Retinal pigment epithelial cell (primary cell): ENCODE data around the gene BOD1L2.

ENCODE experiments used
- DNase-seq: peaks from one replicate; pipeline ENCODE4 v3.0.0-alpha.2; 2010; ENCODE audit warnings: low read depth
- H3K4me3 ChIP-seq: 2 replicates; pipeline ENCODE4 v1.5.1; 2011; ENCODE audit warnings: mild to moderate bottlenecking, low read length, control low read depth, moderate library complexity
- TF ChIP-seq, protein P1 (sequence below): conservative IDR thresholded peaks from 2 replicates; pipeline ENCODE4 v1.5.1; 2011; ENCODE audit warnings: low read depth, low read length, control low read depth, inconsistent platforms

BOD1L2 gene

DNA sequence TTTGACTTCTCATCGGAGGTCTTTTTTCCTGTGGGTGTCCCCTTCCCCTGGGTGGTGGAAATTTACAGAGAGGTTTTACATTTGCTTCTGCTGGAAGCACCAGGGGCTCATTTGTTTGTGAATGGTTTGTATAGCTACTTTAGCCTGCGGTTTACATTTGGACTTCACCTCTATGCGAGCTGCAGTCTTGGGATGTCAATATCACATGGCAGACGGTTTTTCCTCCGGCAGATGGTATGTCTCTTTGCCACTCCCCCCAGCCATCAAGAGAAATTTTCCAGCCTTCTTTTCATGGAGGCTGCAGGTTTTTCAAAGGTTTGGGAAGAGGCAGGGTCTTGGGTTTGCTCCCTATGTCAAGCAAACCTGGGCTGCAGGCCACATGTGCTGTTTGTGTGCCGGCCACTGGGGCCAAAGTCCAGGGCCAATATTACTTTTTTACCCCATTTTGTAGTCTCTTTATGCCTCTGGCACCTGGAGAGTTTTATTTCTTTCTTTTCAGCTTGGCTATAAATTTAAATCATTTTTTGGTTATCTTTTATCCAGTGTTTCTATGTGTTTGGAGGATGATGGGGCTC is 23.9 kb upstream of the BOD1L2 start:
- TF ChIP-seq, protein P1, sequence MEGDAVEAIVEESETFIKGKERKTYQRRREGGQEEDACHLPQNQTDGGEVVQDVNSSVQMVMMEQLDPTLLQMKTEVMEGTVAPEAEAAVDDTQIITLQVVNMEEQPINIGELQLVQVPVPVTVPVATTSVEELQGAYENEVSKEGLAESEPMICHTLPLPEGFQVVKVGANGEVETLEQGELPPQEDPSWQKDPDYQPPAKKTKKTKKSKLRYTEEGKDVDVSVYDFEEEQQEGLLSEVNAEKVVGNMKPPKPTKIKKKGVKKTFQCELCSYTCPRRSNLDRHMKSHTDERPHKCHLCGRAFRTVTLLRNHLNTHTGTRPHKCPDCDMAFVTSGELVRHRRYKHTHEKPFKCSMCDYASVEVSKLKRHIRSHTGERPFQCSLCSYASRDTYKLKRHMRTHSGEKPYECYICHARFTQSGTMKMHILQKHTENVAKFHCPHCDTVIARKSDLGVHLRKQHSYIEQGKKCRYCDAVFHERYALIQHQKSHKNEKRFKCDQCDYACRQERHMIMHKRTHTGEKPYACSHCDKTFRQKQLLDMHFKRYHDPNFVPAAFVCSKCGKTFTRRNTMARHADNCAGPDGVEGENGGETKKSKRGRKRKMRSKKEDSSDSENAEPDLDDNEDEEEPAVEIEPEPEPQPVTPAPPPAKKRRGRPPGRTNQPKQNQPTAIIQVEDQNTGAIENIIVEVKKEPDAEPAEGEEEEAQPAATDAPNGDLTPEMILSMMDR: no peak
- no peak overlapping the region for H3K4me3 ChIP-seq
- no peak for DNase-seq

DNA sequence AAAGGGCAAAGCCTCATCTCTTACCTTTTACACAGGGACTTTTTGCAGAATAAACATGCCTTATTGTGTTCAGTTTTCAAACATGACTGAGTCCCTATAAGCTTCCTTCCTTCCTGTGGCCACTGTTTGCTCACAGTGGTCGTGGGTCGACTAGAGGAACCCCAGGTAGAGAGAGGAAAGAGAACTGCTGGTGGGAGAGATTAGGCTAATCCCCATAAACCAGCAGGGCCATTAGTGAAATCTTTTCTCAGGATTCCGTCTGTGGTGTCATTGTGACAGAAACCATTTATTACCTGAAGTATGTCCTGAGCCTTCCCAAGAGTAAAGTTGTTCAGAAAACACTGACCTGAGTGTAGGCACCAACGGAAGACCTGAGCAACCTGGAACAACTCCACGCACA is 21.3 kb upstream of the BOD1L2 start:
- H3K4me3 ChIP-seq: no peak overlapping the region
- no peak for DNase-seq
- TF ChIP-seq, protein P1: no peak

DNA sequence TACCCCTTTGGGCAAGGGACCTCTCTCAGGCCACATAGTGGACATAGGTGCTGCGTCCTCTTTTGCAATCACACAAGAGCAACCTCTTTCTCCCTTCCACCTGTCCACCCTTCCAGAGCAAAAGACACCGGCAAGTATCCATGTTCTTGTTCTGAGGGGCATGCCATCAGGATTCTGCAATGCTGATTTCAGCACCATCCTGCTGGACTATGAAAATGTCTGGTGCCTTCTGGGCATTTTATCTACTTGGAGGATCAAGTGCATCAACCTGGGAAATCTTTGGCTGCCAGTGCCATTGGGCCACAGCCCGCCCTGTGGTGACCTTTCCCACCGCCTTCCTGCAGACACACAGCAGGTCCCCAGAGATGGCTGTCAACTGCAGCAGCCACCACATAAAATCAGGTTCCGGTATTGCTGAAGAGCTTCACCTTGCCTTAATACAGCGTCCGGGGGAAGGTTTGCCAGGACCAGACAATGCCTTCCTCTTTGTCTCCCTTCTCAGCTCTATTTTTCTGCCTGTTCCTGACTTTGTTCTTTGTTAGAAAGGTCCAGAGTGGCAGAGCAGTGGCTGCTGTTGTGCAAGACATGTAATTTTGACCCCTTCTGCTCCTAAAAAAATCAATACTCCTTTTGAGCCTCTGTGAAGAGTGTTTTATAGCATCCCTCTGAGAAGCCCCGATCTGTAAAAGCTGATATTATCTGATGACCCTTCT is 18.5 kb upstream of the BOD1L2 start:
- no peak for DNase-seq
- H3K4me3 ChIP-seq: no peak overlapping the region
- TF ChIP-seq, protein P1: no peak

DNA sequence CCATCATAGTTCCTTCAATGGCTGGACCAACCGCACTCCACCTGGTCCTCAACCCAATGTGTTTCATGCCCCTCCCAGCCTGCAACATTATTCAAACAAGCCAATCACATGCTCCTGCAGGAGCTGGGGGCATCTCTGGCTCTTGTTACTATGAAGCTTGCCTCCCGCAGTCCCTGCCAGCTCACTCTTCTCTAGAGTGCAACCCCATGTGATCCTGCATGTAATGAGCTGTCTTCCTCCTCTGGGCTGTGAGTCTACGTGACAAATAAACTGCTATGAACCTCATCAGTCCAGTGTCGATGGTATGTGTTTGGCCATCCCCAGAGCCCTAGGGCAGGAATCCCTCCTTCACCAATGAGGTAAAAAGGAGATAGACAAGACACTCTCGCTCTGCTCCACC is 15.8 kb upstream of the BOD1L2 start:
- DNase-seq: no peak
- no peak overlapping the region for H3K4me3 ChIP-seq

DNA sequence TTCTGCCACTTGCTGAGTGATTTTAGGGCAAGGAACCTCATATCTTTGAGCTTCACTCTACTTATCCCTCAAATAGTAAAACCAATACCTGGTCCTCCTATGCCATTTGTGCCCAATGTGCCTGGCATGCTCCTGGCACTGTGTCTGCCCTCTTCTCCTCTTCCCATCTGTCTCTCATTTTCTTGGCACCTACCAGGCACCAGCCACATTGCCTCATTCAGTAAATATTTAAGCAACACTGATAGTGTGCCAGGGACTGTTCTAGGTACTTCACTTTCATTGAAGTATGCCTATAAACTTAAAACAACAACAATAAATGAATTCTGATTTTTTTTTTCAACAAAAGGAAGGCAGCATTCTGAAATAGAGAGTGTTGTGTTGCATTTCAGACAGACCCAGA is 15.1 kb upstream of the BOD1L2 start:
- no peak overlapping the region for H3K4me3 ChIP-seq
- TF ChIP-seq, protein P1: no peak
- no peak for DNase-seq

More for the DNA sequence above, 15.8 kb upstream of the BOD1L2 start:
- TF ChIP-seq, protein P1: no peak

DNA sequence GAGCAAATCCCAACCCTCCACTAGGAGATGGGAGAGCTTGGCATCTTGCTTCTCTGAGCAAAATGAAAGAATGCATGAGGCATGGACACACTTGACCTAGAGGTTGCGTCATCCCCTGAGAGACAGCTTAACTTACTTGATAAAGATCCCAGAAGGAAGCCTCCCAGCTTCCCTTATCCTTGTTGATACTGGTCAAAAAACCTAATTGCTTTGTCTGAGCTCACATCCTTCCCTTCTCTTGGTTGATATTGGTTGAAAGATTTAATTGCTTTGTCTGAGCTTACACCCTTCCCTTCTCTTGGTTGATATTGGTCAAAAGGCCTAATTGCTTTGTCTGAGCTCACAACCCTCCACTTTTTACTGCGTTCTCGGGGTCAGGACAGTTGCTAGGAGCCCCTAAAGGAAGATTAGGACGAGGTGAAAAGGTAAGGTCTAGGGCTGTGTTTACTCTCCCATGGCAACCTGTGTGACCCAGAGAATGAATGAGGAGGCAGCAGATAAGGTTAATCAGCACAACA is 12.2 kb upstream of the BOD1L2 start:
- DNase-seq: no peak
- no peak overlapping the region for H3K4me3 ChIP-seq
- TF ChIP-seq, protein P1: no peak

DNA sequence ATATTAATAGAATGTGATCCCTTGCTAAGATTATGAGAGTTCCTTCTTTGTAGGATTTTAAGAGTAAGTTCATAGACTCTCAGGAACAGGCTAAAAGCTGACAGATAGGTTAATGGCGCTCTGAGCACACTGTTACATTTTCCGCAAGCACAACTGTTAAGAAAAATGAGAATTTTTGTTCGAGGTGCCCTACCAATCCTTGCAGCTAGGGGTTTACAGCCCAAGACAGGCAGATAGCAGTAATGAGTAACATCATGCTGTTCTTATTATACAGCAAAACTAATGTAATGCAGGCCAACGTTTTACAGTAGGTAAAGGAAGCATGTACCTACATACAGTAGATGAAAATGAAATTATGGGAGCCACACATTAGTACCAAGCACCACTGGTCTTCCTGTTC is 11.2 kb upstream of the BOD1L2 start:
- H3K4me3 ChIP-seq: no peak overlapping the region
- DNase-seq: no peak
- TF ChIP-seq, protein P1: peak; percentile 11
